Measurements from ENCODE around the gene ARIH1. TPM values are rescaled to one million over a fixed set of nuclear protein-coding genes. Genes with fewer than 3 reads are reported as not detected.
"Not testable (repeated sequence)": the region's sequence is repeated elsewhere in the genome, so short reads cannot be mapped to it uniquely, and the experiment has no call there.

The ARIH1 gene
- total and polyA plus RNA-seq, 2 donors (not counting 3 experiments of a cell fraction or from before 2014, with no cell fraction given), result 25.1 to 144 TPM

GRCh38 chr15:72604794-72605193, 130.7 kb downstream of the ARIH1 start:
- FAIRE-seq, result no peak

GRCh38 chr15:72608084-72608483, 134.0 kb downstream of the ARIH1 start:
- H3K9ac ChIP-seq (replicated peaks; ENCODE audit: extremely low read depth, insufficient read depth, low read length); H3K9me1 ChIP-seq (replicated peaks; ENCODE audit: control insufficient read depth, extremely low read depth, insufficient read depth, low read length); BruUV-seq (replicated peaks); H4K20me1 ChIP-seq (replicated peaks; ENCODE audit: control insufficient read depth, extremely low read depth, insufficient read depth, low read length); H3K79me2 ChIP-seq (ENCODE audit: control insufficient read depth, insufficient read depth, low read length); FAIRE-seq; H3K4me3 ChIP-seq (replicated peaks in 1 of 3; ENCODE audit: insufficient read depth in 1 of 3, low read depth in 1 of 3, low read length in 3 of 3); DNase-seq (ENCODE audit: low read depth, low spot score); H3K4me2 ChIP-seq (ENCODE audit: insufficient read depth, low read length); H3K4me1 ChIP-seq (ENCODE audit: control insufficient read depth, extremely low read depth, insufficient read depth, low read length); H2AFZ ChIP-seq (ENCODE audit: low read depth, low read length); H3K36me3 ChIP-seq (ENCODE audit: control insufficient read depth in 2 of 2, extremely low read depth in 1 of 2, insufficient read depth in 2 of 2, low read length in 2 of 2); H3K27me3 ChIP-seq (ENCODE audit: control insufficient read depth in 2 of 2, insufficient read depth in 2 of 2, low read length in 2 of 2); dilution Hi-C loops (cut with MboI; ENCODE audit: extremely low pct_ligation_motif_present, low sequenced_read_pairs); H3K27ac ChIP-seq (ENCODE audit: insufficient read depth, low read depth, low read length); POLR2A ChIA-PET; H3K9me3 ChIP-seq (replicated peaks; ENCODE audit: control insufficient read depth, insufficient read depth, low read length): not testable (repeated sequence)
- CTCF ChIA-PET, result interaction anchor here (1.1 kb wide), 1 partner anchor 8 kb away, joined by 9 read pairs; no protein-coding TSS in a partner anchor
- intact Hi-C loops (cut with micrococcal nuclease), result loop anchor here (10.0 kb wide), 1 partner anchor 667 kb away; no protein-coding TSS in a partner anchor

More at GRCh38 chr15:72604794-72605193, 130.7 kb downstream of the ARIH1 start:
- no peaks in the 10 kb centered on the region for H3K79me2 ChIP-seq (ENCODE audit: control insufficient read depth, insufficient read depth, low read length)
- no peaks in the 10 kb centered on the region for H4K20me1 ChIP-seq (replicated peaks; ENCODE audit: control insufficient read depth, extremely low read depth, insufficient read depth, low read length)
- no peaks in the 10 kb centered on the region for H3K9me1 ChIP-seq (replicated peaks; ENCODE audit: control insufficient read depth, extremely low read depth, insufficient read depth, low read length)
- CTCF ChIA-PET, result interaction anchor here (0.7 kb wide), 1 partner anchor 15 kb away, joined by 3 read pairs; no protein-coding TSS in a partner anchor
- intact Hi-C loops (cut with micrococcal nuclease) (loop anchor here (10.0 kb wide), 1 partner anchor 670 kb away; no protein-coding TSS in a partner anchor), dilution Hi-C loops (cut with MboI; ENCODE audit: extremely low pct_ligation_motif_present, low sequenced_read_pairs) (no loop called here)
- H3K4me1 ChIP-seq (ENCODE audit: control insufficient read depth, extremely low read depth, insufficient read depth, low read length), result no peaks in the 10 kb centered on the region
- POLR2A ChIA-PET, result no interaction called here
- DNase-seq (ENCODE audit: low read depth, low spot score), result no peak
- TF ChIP-seq POLR2AphosphoS5 (IDR thresholded peaks at IDR 0.05; ENCODE audit: insufficient read depth, low read depth, low read length) (no peak), GATA2 (IDR thresholded peaks at IDR 0.05; ENCODE audit: insufficient read depth, insufficient read length, low read depth, low read length) (no peak)
- no peaks in the 10 kb centered on the region for H3K27me3 ChIP-seq (ENCODE audit: control insufficient read depth in 2 of 2, insufficient read depth in 2 of 2, low read length in 2 of 2)
- no peak overlapping the region for H3K4me2 ChIP-seq (ENCODE audit: insufficient read depth, low read length)
- H3K27ac ChIP-seq (ENCODE audit: insufficient read depth, low read depth, low read length), result no peak overlapping the region
- BruUV-seq (replicated peaks), result no TSS peak
- no peak overlapping the region for H2AFZ ChIP-seq (ENCODE audit: low read depth, low read length)
- H3K4me3 ChIP-seq (replicated peaks in 1 of 3; ENCODE audit: insufficient read depth in 1 of 3, low read depth in 1 of 3, low read length in 3 of 3), result no peak overlapping the region
- H3K9ac ChIP-seq (replicated peaks; ENCODE audit: extremely low read depth, insufficient read depth, low read length), result no peak overlapping the region
- no peaks in the 10 kb centered on the region for H3K9me3 ChIP-seq (replicated peaks; ENCODE audit: control insufficient read depth, insufficient read depth, low read length)
- H3K36me3 ChIP-seq (ENCODE audit: control insufficient read depth in 2 of 2, extremely low read depth in 1 of 2, insufficient read depth in 2 of 2, low read length in 2 of 2), result no peaks in the 10 kb centered on the region

Measured in endothelial cell of umbilical vein (primary cell).